Immature natural killer cell (primary cell): ENCODE results near the gene ZMYND8. TPM values are rescaled to one million over a fixed set of nuclear protein-coding genes. Genes with fewer than 3 reads are reported as not detected.

Experiments used
- DNase-seq, 3 donors: peaks; one replicate each; pipeline ENCODE4 v3.0.0; 2022; ENCODE audit warnings: mixed read lengths in 1 of 3
- H3K27ac Mint-ChIP-seq, 6 donors: one replicate each; pipeline ENCODE4 v1.8.0; 2020; ENCODE audit warnings: mixed read lengths in 6 of 6, mild to moderate bottlenecking in 5 of 6, inconsistent platforms in 4 of 6, moderate library complexity in 3 of 6
- H3K27me3 Mint-ChIP-seq, 3 donors: one replicate each; pipeline ENCODE4 v1.8.0; 2020 to 2021; ENCODE audit warnings: low read depth in 3 of 3, mild to moderate bottlenecking in 3 of 3, mixed read lengths in 3 of 3, moderate library complexity in 3 of 3, inconsistent platforms in 1 of 3
- H3K36me3 Mint-ChIP-seq, 3 donors: one replicate each; pipeline ENCODE4 v1.8.0; 2020; ENCODE audit warnings: mixed read lengths in 3 of 3, inconsistent platforms in 2 of 3, mild to moderate bottlenecking in 2 of 3
- H3K4me1 Mint-ChIP-seq, 2 donors: one replicate each; pipeline ENCODE4 v1.8.0; 2020; ENCODE audit warnings: inconsistent platforms in 2 of 2, mild to moderate bottlenecking in 2 of 2, mixed read lengths in 2 of 2, moderate library complexity in 1 of 2
- H3K4me3 Mint-ChIP-seq, 5 donors: one replicate each; pipeline ENCODE4 v1.8.0; 2020; ENCODE audit warnings: mild to moderate bottlenecking in 5 of 5, mixed read lengths in 5 of 5, inconsistent platforms in 3 of 5, moderate library complexity in 3 of 5
- H3K9me3 Mint-ChIP-seq, 6 donors: one replicate each; pipeline ENCODE4 v1.8.0; 2020; ENCODE audit warnings: mild to moderate bottlenecking in 6 of 6, mixed read lengths in 6 of 6, inconsistent platforms in 4 of 6, moderate library complexity in 3 of 6
- polyA plus RNA-seq, 3 donors: library from polyadenylated mRNA; unstranded; fragments of 300-500 nt; fragmentation: Illumina TruSeq; gene quantifications; one replicate each; pipeline ENCODE4 v1.2.3, GENCODE V29; 2021

ZMYND8 gene
- polyA plus RNA-seq, 3 donors from 2014 or later = 3.4 to 16.9 (median 5.1) TPM

DNA sequence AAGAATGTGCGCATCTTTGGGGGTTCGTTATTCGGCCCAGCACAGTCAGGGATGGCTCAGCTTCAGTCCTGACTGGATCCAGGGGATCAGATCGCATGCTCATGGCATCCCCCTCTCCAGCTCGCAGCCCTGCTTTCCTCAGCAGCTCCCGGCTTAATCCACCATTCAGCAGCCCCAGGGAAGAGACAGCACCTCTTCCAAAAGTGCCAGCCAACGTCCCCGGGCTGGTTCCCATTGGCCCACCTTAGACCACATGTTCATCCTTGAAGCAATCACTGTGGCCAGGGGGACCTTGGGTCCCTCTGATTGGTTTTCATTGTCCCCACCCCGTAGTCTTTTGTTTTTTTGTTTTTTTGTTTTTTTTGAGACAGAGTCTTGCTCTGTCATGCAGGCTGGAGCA lies 188.7 kb downstream of the ZMYND8 start:
- H3K9me3 Mint-ChIP-seq = no peaks in the 10 kb centered on the region
- no peak overlapping the region for H3K4me3 Mint-ChIP-seq
- peaks cover 2 to 3% (median 2%) of the 10 kb centered on the region in 3 donors for H3K27me3 Mint-ChIP-seq
- H3K36me3 Mint-ChIP-seq = no peaks in the 10 kb centered on the region
- no peak overlapping the region for H3K27ac Mint-ChIP-seq
- H3K4me1 Mint-ChIP-seq = no peaks in the 10 kb centered on the region
- DNase-seq = no peak

DNA sequence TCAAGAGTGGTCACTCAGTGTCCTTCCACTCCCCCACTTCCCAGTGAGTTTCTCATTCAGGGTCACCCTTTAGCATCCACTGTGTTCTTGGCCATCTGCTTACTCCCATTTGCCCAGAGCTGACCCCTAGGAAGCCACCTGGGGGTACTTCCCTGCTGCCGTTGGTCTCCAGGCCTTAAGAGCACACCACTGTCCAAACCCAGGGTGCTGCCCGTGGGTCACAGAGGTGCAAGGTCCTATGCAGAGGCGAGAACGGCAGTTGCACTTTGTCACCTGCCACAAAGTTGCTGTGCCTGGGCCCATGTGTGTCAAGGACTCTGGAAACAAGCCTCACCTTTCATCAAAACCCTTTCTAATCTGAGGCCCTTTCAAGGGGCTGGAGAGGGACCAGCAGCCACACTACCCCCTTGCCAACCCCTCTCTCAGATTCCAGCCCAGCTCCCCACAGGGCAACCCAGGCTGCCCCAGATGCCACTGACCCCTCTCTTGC lies 191.1 kb downstream of the ZMYND8 start:
- no peak for DNase-seq

DNA sequence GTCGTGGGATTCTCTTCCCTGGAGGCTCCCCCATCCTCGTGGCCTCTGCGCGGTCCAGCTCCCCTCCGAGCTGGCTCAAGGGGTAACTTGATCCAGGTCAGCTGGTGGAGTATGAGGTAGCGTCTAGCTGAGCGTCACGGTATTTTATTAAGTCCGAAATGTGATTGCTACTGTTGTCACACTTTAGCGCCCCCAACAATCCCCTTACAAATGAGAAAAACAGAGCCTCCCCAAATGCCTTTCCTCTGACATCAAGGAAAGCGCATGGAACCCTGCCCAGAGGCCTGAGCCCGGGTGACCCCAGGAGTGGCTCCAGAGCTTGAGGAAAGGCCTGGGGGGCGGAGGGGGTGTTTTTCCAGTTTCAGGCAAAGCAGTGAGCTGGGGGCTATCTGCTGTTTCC lies 192.4 kb downstream of the ZMYND8 start:
- Mint-ChIP-seq H3K4me1 (no peaks in the 10 kb centered on the region), H3K9me3 (no peaks in the 10 kb centered on the region), H3K4me3 (no peak overlapping the region)

More for the DNA sequence above, 191.1 kb downstream of the ZMYND8 start:
- Mint-ChIP-seq H3K27ac (no peak overlapping the region), H3K9me3 (no peaks in the 10 kb centered on the region), H3K4me1 (no peaks in the 10 kb centered on the region), H3K36me3 (no peaks in the 10 kb centered on the region), H3K4me3 (no peak overlapping the region), H3K27me3 (peaks cover 2 to 4% (median 2%) of the 10 kb centered on the region in 3 donors)

DNA sequence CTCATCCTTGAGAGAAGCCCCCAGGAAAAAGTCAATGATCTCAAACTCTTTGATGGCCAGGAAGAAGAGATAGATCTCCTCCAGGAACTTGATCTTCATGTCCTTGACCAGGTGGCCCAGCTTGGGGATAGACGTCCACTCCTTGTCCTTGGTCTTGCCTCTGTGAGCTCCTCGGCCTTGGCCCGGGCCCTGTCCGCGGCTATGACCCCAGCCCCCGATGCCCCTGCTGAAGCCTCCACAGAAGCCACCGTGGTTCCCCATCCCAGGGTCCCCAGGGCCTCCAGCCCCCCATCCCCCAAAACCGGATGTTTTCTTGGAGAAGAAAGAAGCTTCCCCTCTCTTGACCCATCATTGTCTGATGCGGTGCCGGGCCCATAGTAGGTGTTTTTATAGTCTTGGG lies 195.1 kb downstream of the ZMYND8 start:
- Mint-ChIP-seq H3K27ac (no peak overlapping the region), H3K27me3 (peaks cover 0 to 6% (median 2%) of the 10 kb centered on the region in 3 donors), H3K36me3 (no peaks in the 10 kb centered on the region), H3K4me3 (no peak overlapping the region), H3K9me3 (no peaks in the 10 kb centered on the region), H3K4me1 (no peaks in the 10 kb centered on the region)
- DNase-seq = no peak

More for the DNA sequence above, 192.4 kb downstream of the ZMYND8 start:
- Mint-ChIP-seq H3K36me3 (no peaks in the 10 kb centered on the region), H3K27me3 (peaks cover 0 to 4% (median 2%) of the 10 kb centered on the region in 3 donors), H3K27ac (no peak overlapping the region)
- DNase-seq = no peak

DNA sequence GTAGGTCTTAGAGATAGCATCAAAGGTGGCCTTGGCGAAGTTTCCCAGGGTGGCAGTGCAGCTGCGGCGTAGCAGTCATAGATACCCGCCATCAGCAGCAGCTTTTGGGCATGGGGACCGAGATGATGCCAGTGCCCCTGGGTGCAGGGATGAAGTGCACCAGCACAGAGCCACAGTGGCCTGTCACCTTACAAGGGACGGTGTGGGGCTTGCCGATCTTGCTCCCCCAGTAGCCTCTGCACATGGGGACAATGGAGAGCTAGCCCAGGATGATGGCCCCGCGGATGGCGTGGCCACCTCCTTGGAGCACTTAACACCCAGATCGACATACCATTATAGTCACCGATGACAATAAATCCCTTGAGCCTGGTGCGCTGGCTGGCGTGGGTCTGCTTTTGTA lies 195.5 kb downstream of the ZMYND8 start:
- H3K27me3 Mint-ChIP-seq = peaks cover 0 to 6% (median 2%) of the 10 kb centered on the region in 3 donors
- H3K36me3 Mint-ChIP-seq = no peaks in the 10 kb centered on the region
- no peaks in the 10 kb centered on the region for H3K9me3 Mint-ChIP-seq
- DNase-seq = no peak
- H3K4me3 Mint-ChIP-seq = no peak overlapping the region
- H3K4me1 Mint-ChIP-seq = no peaks in the 10 kb centered on the region
- H3K27ac Mint-ChIP-seq = no peak overlapping the region

DNA sequence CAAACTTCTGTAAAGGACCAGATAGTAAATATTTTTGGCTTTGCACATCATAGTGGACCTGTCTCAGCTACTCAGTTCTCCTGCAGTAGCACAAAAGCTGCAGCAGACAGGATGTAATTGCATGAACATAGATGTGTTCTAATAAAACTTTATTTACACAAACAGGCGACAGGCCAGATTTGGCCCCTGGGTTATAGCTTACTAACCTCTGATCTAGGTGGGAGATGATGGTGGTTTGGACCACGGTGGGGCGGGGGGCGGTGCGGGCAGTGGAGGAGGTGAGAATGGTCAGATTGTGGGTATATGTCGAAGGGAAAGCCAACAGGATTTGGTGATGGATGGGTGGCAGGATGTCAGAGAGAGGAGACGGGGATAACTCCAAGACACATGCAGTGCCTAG lies 196.3 kb downstream of the ZMYND8 start:
- H3K27ac Mint-ChIP-seq = no peak overlapping the region
- no peaks in the 10 kb centered on the region for H3K36me3 Mint-ChIP-seq
- H3K9me3 Mint-ChIP-seq = no peaks in the 10 kb centered on the region
- no peaks in the 10 kb centered on the region for H3K4me1 Mint-ChIP-seq
- H3K27me3 Mint-ChIP-seq = peaks cover 0 to 6% (median 4%) of the 10 kb centered on the region in 3 donors
- DNase-seq = no peak
- H3K4me3 Mint-ChIP-seq = no peak overlapping the region

Other genes with a start within 250 kb of the ZMYND8 start
- 10 to 100 TPM in 1 of 3 donors, 1 to 10 TPM in 2; 2.9 to 19.1 (median 5.7) TPM for gene NCOA3, start 145.2 kb upstream of the ZMYND8 start, polyA plus RNA-seq